ENCODE data around the gene MC5R.

The MC5R gene

DNA sequence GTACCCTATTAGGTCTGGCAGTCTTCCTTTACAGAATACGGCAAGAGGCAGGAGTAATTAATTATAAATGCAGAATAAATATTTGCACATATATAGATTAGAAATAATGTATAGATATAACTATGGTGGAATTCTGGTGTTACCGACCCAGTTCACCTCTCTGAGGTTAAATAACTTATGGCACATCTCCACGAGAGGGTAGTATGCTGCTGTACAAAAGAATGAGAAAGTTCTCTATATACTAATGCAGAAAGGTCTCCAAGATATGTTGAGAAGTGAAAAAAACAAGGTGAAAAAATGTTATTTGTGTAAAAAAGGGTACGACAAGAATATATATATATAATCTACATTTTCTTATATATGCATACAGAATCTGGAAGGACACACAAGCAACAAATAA, 50.6 kb downstream of the MC5R start:
- Histone ChIP-seq H3K9ac (ENCODE audit: insufficient read length, low read depth) (no peak overlapping the region), H3K4me3 (ENCODE audit: insufficient read length, low read depth) (no peak overlapping the region), H3K36me3 (ENCODE audit: insufficient read depth, insufficient read length, low read length) (no peaks in the 10 kb centered on the region), H3K4me1 (ENCODE audit: insufficient read depth, insufficient read length) (no peaks in the 10 kb centered on the region), H3K9me3 (ENCODE audit: insufficient read depth, low read length) (0 out of 2 replicates have a peak, but pooled peaks cover 8% of the 10 kb centered on the region), H3K27me3 (ENCODE audit: insufficient read depth, insufficient read length) (peaks cover 47% of the 10 kb centered on the region)
- no peak for DNase-seq (ENCODE audit: low read depth, low spot score)
- TF ChIP-seq YY1 (IDR thresholded peaks at IDR 0.05; ENCODE audit: insufficient read depth, insufficient read length) (no peak), SUZ12 (IDR thresholded peaks at IDR 0.05; ENCODE audit: extremely low read depth, insufficient read depth, insufficient read length) (no peak), ZNF274 (IDR thresholded peaks at IDR 0.05; ENCODE audit: low read depth, low read length) (no peak)
